ENCODE results near the gene WDR43. TPM values are rescaled to one million over a fixed set of nuclear protein-coding genes. Genes with fewer than 3 reads are reported as not detected.

Gene WDR43
- total and polyA plus RNA-seq, 12 donors = 7.2 to 69.8 (median 31.2) TPM

DNA sequence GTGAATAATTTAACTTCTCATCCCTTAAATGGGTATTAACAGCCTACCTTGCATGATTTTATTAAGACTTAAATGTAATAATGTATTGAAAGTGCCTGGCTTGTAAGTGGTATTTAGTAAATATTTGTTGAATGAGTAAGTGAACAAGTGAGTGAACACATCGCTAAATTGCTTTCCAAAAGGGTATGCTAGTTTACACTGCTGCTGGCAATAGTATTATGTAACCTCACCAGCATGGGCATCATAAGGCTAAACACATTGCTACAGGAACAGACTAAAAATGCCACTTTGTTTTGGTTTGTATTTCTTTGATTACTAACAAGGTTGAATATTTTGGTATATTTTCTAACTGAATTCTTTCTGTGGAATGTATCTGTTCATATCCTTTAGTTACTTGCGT, 9.8 kb downstream of the WDR43 start:
- Histone ChIP-seq H3K36me3 (replicated peaks in 1 of 2) (peaks cover 0 to 41% of the 10 kb centered on the region in 2 donors), H3K27ac (peak overlapping the region in 1 of 5 donors; percentile 15)
- 78 to 84% (median 82%) methylated on average over 2 of the region's 2 CpGs for WGBS, 4 donors

DNA sequence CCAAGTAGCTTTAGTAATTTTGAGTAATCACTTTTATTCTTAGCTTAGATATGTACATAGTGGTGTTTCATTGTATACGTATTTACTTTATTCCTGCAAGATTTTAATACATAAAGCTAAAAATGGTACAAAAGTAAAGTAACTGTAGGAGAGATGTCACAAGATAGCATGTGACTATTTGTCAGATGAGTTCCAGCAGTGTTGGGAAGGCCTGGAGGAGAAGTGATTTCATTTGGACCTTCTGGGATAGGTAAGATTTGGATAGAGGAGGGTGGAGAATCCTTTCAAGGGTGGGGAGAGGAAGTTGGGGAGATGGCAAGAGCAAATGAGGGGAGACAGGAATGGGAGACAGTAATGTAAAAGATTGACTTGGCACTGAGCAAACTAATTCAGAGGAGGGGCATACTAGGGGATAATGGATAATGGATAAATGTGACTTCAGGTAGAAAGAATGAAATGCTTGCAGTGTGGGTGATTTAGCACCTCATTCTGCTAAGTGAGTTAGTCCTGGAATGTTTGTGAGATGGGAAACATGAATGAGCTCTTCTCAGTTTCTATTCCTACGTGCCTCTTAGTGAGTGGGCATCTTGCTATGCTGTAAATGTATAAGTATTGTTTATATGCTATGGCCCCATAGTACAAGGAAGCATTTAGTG, 10.5 kb downstream of the WDR43 start:
- WGBS, 4 donors = 88 to 98% (median 91%) methylated on average over 2 of the region's 2 CpGs
- Histone ChIP-seq H3K9me3 (replicated peaks in 1 of 3) (no peaks in the 10 kb centered on the region), H3K27me3 (no peaks in the 10 kb centered on the region), H3K36me3 (replicated peaks in 1 of 2) (peaks cover 0 to 47% of the 10 kb centered on the region in 2 donors), H3K4me1 (replicated peaks in 1 of 2) (peaks cover 4 to 14% of the 10 kb centered on the region in 2 donors), H3K27ac (peak overlapping the region in 2 of 5 donors; percentile 15), H3K4me3 (no peak overlapping the region)
- TF ChIP-seq POLR2A (IDR thresholded peaks at IDR 0.05) = no peak
- TF ChIP-seq, protein P1, sequence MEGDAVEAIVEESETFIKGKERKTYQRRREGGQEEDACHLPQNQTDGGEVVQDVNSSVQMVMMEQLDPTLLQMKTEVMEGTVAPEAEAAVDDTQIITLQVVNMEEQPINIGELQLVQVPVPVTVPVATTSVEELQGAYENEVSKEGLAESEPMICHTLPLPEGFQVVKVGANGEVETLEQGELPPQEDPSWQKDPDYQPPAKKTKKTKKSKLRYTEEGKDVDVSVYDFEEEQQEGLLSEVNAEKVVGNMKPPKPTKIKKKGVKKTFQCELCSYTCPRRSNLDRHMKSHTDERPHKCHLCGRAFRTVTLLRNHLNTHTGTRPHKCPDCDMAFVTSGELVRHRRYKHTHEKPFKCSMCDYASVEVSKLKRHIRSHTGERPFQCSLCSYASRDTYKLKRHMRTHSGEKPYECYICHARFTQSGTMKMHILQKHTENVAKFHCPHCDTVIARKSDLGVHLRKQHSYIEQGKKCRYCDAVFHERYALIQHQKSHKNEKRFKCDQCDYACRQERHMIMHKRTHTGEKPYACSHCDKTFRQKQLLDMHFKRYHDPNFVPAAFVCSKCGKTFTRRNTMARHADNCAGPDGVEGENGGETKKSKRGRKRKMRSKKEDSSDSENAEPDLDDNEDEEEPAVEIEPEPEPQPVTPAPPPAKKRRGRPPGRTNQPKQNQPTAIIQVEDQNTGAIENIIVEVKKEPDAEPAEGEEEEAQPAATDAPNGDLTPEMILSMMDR (IDR thresholded peaks at IDR 0.05) = no peak
- intact Hi-C loops (cut with DNase I) = no loop called here
- DNase-seq = no peak

More for the DNA sequence above, 9.8 kb downstream of the WDR43 start:
- DNase-seq = no peak
- TF ChIP-seq, protein P1 (IDR thresholded peaks at IDR 0.05) = no peak
- TF ChIP-seq POLR2A (IDR thresholded peaks at IDR 0.05) = no peak
- no peak overlapping the region for H3K4me3 ChIP-seq
- H3K27me3 ChIP-seq = no peaks in the 10 kb centered on the region
- intact Hi-C loops (cut with DNase I) = no loop called here
- H3K4me1 ChIP-seq (replicated peaks in 1 of 2) = peaks cover 4 to 19% of the 10 kb centered on the region in 2 donors
- no peaks in the 10 kb centered on the region for H3K9me3 ChIP-seq (replicated peaks in 1 of 3)

DNA sequence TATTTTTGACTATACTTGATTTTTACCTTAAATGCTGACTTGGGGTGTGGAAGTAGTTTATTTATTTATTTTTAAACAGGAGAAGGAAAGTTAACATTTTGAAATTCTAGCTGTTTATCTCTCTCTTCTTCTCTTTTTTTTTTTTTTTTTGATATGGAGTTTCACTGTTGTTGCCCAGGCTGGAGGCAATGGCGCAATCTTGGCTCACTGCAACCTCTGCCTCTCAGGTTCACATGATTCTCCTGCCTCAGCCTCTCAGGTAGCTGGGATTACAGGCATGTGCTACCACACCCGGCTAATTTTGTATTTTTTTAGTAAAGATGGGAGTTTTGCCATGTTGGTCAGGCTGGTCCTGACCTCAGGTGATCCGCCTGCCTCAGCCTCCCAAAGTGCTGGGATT, 11.1 kb downstream of the WDR43 start:
- WGBS, 4 donors = 87 to 99% (median 98%) methylated on average over 3 of the region's 3 CpGs

DNA sequence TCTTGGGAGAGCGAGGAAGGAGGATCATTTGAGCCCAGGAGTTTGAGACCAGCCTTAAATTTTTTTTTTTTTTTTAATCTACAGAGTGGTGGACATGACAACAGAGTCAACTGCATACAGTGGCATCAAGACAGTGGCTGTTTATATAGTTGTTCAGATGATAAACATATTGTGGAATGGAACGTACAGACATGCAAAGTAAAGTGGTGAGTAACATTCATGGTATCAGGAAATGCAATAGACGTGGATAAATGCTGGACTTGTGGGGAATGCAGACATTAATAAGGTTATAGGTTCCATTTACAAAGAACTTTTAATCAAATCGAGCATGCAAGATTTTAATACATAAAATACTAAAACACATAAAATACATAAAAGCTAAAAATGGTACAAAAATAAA, 11.9 kb downstream of the WDR43 start:
- Histone ChIP-seq H3K4me1 (replicated peaks in 1 of 2) (peaks cover 4 to 14% of the 10 kb centered on the region in 2 donors), H3K27me3 (no peaks in the 10 kb centered on the region), H3K4me3 (no peak overlapping the region), H3K9me3 (replicated peaks in 1 of 3) (no peaks in the 10 kb centered on the region), H3K27ac (no peak overlapping the region), H3K36me3 (replicated peaks in 1 of 2) (peaks cover 0 to 47% of the 10 kb centered on the region in 2 donors)
- no peak for DNase-seq
- 89 to 97% (median 92%) methylated on average over 4 of the region's 4 CpGs for WGBS, 4 donors
- TF ChIP-seq POLR2A (IDR thresholded peaks at IDR 0.05) = no peak
- intact Hi-C loops (cut with DNase I) = no loop called here

More for the DNA sequence above, 11.1 kb downstream of the WDR43 start:
- intact Hi-C loops (cut with DNase I) = no loop called here
- no peak for TF ChIP-seq POLR2A (IDR thresholded peaks at IDR 0.05)
- TF ChIP-seq, protein P1 (IDR thresholded peaks at IDR 0.05) = no peak
- Histone ChIP-seq H3K4me1 (replicated peaks in 1 of 2) (peaks cover 4 to 14% of the 10 kb centered on the region in 2 donors), H3K27ac (peak overlapping the region in 1 of 5 donors; percentile 15), H3K9me3 (replicated peaks in 1 of 3) (no peaks in the 10 kb centered on the region), H3K36me3 (replicated peaks in 1 of 2) (peaks cover 0 to 47% of the 10 kb centered on the region in 2 donors), H3K27me3 (no peaks in the 10 kb centered on the region), H3K4me3 (no peak overlapping the region)
- DNase-seq = peak in 2 of 7 donors; percentile 29 to 41

DNA sequence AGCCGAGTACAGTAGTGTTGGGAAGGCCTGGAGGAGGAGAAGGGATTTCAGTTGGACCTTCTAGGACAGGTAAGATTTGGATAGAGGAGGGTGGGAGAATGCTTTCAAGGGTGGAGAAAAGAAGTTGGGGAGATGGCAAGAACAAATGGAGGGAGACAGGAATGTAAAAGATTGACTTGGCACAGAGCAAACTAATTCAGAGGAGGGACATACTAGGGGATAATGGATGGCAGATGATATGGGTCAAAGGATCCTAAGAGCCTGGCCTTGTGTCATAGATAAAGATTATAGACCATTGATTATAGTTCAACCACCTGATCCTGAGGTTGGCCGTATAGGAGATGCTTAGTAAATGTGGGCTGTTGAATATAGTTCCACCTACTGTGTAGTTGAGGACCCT, 12.4 kb downstream of the WDR43 start:
- Histone ChIP-seq H3K4me3 (no peak overlapping the region), H3K9me3 (replicated peaks in 1 of 3) (no peaks in the 10 kb centered on the region), H3K36me3 (replicated peaks in 1 of 2) (peaks cover 0 to 47% of the 10 kb centered on the region in 2 donors), H3K27me3 (no peaks in the 10 kb centered on the region), H3K4me1 (replicated peaks in 1 of 2) (peaks cover 4 to 14% of the 10 kb centered on the region in 2 donors), H3K27ac (no peak overlapping the region)
- intact Hi-C loops (cut with DNase I) = no loop called here
- DNase-seq = no peak
- TF ChIP-seq, protein P1 (IDR thresholded peaks at IDR 0.05) = no peak
- no peak for TF ChIP-seq POLR2A (IDR thresholded peaks at IDR 0.05)
- 94 to 95% (median 95%) methylated on average over 2 of the region's 2 CpGs for WGBS, 4 donors

Data from adrenal gland (tissue), 12 donors.